Measurements from ENCODE around the gene MICAL2.
"Not testable (repeated sequence)": the region's sequence is repeated elsewhere in the genome, so short reads cannot be mapped to it uniquely, and the experiment has no call there.

The MICAL2 gene

DNA sequence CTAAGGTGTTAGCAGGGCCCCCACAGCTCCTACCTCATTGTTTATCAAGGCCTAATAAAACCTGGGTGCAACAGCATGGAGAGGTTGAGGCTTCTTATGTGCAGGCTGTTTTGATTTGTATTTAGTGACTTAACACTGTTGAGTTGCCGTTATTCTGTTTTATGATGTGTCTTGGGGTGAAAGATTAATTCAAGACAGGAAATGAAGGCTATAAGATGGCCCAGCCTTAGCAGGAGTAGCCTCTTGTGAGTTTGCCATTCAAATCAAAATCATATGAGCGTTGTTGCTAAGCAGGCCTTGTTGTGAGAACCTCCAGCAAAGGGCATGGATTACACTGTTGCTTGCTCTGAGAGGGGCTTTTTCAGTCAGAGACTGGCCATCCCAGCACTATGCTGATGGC is 31.8 kb downstream of the MICAL2 start:
- Histone ChIP-seq H3K9me3 (no peaks in the 10 kb centered on the region), H3K27me3 (no peaks in the 10 kb centered on the region), H3K4me3 (ENCODE audit: low read depth, low read length) (no peak overlapping the region), H3K36me3 (no peaks in the 10 kb centered on the region), H3K4me1 (no peaks in the 10 kb centered on the region)
- no peak for DNase-seq
- TF ChIP-seq, protein P1, sequence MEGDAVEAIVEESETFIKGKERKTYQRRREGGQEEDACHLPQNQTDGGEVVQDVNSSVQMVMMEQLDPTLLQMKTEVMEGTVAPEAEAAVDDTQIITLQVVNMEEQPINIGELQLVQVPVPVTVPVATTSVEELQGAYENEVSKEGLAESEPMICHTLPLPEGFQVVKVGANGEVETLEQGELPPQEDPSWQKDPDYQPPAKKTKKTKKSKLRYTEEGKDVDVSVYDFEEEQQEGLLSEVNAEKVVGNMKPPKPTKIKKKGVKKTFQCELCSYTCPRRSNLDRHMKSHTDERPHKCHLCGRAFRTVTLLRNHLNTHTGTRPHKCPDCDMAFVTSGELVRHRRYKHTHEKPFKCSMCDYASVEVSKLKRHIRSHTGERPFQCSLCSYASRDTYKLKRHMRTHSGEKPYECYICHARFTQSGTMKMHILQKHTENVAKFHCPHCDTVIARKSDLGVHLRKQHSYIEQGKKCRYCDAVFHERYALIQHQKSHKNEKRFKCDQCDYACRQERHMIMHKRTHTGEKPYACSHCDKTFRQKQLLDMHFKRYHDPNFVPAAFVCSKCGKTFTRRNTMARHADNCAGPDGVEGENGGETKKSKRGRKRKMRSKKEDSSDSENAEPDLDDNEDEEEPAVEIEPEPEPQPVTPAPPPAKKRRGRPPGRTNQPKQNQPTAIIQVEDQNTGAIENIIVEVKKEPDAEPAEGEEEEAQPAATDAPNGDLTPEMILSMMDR (IDR thresholded peaks at IDR 0.05; ENCODE audit: low read depth, low read length): no peak

DNA sequence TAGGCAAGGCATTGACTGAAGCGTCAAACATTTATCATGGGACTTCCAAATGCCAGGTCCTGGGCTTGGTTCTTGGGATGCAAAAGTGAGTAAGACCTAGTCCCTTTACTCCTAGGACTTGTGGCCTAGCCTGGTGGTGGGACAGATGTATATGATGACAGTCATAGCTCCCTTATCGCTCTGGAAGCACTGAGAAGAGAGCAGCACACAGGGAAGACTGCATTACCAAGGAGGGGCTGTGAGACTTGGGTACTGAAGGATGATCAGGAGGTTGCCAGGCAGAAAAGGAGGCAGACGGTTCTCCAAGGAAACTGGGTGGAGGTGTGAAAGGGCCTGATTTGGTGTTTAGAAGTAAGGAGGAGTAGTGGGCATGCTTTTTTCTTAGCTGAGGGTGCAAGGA is 32.5 kb downstream of the MICAL2 start:
- no peak for DNase-seq
- Histone ChIP-seq H3K27me3 (no peaks in the 10 kb centered on the region), H3K4me1 (no peaks in the 10 kb centered on the region), H3K36me3 (no peaks in the 10 kb centered on the region), H3K9me3 (no peaks in the 10 kb centered on the region), H3K4me3 (ENCODE audit: low read depth, low read length) (no peak overlapping the region)
- TF ChIP-seq, protein P1 (IDR thresholded peaks at IDR 0.05; ENCODE audit: low read depth, low read length): no peak

DNA sequence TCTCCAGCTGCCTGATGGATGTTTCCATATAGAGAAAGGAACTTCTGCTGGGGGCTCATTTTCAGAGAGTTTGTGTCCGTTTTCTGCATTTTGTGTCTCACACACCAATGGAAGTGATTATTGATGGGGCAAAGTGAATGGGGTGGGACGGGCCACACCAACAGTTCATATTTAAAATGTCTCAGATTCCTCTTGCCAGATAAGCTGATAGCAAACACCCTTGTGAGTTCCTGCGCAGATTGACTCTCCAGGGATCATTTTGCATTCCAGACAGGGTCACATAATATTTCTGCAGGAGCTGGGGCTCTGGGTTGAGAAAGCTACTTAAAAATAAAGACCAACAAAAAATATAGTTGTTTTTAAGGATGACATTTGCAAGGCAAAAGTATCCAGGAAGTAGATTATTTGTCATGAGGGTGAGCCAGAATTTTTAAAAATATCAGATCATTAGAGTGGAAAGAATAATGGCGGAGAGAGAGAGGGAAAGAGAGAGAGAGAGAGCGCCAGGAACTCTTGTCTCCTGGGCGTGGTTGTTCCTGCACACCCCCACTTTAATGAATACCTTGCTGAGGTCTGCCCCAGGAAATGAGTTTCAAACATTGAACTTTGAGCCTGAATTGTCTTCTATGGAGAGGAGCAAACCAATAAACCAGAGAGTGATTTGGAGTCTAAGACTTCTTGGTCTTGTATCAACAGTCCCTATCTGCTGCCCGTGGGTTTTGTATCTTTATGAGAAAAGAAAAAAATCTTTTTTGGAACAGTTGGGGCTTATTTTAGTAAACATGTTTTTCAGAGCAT is 33.3 kb downstream of the MICAL2 start:
- DNase-seq: no peak
- no peaks in the 10 kb centered on the region for H3K9me3 ChIP-seq
- H3K27me3 ChIP-seq: no peaks in the 10 kb centered on the region
- TF ChIP-seq, protein P1 (IDR thresholded peaks at IDR 0.05; ENCODE audit: low read depth, low read length): no peak
- no peak overlapping the region for H3K4me3 ChIP-seq (ENCODE audit: low read depth, low read length)
- no peaks in the 10 kb centered on the region for H3K36me3 ChIP-seq
- H3K4me1 ChIP-seq: no peaks in the 10 kb centered on the region

DNA sequence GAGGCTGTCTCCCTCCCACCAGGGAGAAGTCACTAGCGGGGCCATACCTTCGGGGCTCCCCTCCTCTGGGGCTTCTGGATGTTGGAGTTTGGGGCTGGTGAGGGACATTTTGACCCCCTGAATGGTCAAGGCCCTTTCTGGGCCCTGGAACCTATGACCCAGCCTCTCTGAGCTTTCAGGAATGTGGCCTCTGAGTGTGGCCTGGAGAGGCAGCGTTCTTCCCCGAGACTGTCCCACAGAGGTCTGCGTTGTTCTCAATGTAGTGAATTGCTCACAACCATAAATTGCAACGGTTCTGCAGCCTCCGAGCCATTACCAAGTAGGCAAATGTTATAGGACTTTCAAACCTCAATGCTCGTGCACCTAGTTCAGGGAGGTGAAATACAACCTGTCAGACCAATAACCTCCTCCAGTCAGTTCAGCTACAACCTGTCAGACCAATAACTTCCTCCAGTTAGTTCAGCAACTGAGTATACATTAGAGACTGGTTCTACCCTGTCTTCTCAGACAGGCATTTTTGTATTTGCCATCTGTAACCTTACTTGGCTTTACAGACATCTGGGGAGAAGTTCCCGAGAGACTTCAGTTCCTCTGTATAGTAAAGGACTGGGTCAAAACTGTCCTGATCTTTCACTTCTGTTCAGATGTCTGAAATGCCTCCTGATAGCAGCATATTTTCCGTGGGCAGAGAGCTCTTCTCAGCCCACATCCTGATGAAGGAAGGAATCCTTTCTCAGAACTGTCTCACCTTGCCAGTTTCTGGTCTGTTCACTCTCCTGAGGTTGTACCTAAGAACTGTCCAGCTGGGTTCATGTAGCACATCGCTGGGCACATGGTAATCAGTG is 34.2 kb downstream of the MICAL2 start:
- no peak for DNase-seq
- Histone ChIP-seq H3K36me3 (no peaks in the 10 kb centered on the region), H3K4me3 (ENCODE audit: low read depth, low read length) (no peak overlapping the region), H3K4me1 (no peaks in the 10 kb centered on the region), H3K27me3 (no peaks in the 10 kb centered on the region), H3K9me3 (no peaks in the 10 kb centered on the region)
- TF ChIP-seq, protein P1 (IDR thresholded peaks at IDR 0.05; ENCODE audit: low read depth, low read length): no peak

DNA sequence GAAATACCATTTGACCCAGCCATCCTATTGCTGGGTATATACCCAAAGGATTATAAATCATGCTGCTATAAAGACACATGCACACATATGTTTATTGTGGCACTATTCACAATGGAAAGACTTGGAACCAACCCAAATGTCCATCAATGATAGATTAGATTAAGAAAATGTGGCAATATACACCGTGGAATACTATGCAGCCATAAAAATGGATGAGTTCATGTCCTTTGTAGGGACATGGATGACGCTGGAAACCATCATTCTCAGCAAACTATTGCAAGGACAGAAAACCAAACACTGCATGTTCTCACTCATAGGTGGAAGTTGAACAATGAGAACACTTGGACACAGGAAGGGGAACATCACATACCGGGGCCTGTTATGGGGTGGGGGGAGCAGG is 36.3 kb downstream of the MICAL2 start:
- not testable (repeated sequence) for H3K4me1 ChIP-seq; H3K27me3 ChIP-seq; H3K4me3 ChIP-seq (ENCODE audit: low read depth, low read length); H3K9me3 ChIP-seq; H3K36me3 ChIP-seq; DNase-seq

- no peak overlapping the region for H3K4me3 ChIP-seq (ENCODE audit: low read depth, low read length)
- no peaks in the 10 kb centered on the region for H3K4me1 ChIP-seq
- no peaks in the 10 kb centered on the region for H3K36me3 ChIP-seq
- no peaks in the 10 kb centered on the region for H3K27me3 ChIP-seq
- no peaks in the 10 kb centered on the region for H3K9me3 ChIP-seq
- TF ChIP-seq, protein P1 (IDR thresholded peaks at IDR 0.05; ENCODE audit: low read depth, low read length): no peak
- DNase-seq: no peak
Observed at GRCh38 chr11:12147827-12148226, 37.4 kb downstream of the MICAL2 start.
